ENCODE data around the gene GPC6.

GPC6 gene

DNA sequence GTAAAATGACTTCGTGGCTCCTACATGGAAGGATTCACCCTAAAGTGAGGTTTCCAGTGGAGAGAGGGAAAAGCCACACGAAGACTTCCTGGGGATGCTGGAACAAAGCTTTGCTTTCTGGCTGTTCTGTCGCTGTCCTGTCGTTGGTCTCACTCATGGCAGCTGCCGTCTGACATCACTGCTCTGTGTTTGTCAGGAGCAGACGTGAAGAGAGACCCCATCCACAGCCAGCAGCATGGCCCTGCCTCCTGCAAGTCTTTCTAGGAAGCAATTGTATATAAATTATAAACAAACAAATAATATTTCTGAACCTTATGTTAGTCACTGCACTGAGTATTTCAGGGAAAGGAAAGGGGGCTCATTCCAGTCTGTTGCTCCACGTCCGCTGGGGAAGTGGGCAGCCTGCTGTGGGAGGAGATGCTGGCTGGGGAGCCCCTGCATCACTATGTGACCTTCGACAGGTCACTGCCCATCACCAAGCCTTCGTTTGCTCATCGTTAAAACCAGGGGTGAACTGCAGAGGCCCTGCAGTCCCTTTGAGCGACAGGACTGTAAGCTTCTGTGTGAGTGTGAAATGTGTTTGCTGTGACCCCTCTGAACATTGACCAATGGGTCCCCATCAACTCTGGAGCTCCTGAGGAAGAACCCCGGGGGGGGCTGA lies 1101.9 kb downstream of the GPC6 start:
- DNase-seq (ENCODE audit: low read depth): no peak
- TF ChIP-seq, protein P1, sequence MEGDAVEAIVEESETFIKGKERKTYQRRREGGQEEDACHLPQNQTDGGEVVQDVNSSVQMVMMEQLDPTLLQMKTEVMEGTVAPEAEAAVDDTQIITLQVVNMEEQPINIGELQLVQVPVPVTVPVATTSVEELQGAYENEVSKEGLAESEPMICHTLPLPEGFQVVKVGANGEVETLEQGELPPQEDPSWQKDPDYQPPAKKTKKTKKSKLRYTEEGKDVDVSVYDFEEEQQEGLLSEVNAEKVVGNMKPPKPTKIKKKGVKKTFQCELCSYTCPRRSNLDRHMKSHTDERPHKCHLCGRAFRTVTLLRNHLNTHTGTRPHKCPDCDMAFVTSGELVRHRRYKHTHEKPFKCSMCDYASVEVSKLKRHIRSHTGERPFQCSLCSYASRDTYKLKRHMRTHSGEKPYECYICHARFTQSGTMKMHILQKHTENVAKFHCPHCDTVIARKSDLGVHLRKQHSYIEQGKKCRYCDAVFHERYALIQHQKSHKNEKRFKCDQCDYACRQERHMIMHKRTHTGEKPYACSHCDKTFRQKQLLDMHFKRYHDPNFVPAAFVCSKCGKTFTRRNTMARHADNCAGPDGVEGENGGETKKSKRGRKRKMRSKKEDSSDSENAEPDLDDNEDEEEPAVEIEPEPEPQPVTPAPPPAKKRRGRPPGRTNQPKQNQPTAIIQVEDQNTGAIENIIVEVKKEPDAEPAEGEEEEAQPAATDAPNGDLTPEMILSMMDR (IDR thresholded peaks at IDR 0.05; ENCODE audit: low read length, missing control alignments): no peak
- H3K4me3 ChIP-seq (replicated peaks; ENCODE audit: low read depth, low read length): no peak overlapping the region

DNA sequence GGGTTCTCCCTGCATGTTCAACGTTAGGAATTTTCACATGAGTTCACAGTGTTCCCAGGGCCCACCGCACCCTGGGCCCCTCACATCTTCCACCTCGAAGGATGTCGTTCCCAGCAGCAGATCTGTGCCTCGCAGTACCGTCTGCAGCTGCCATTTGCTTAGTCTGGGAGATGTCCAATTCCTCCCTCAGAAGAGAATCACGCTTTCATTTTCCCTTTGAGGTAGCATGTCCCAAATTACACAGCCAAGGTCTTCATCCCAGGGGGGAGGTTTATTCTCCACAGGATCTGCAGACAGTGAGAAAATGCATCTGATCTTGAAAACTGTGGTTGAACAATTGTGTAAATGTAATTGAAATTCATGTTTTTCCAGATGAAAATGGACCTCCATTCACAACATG lies 1102.7 kb downstream of the GPC6 start:
- DNase-seq (ENCODE audit: low read depth): peak; percentile 73
- TF ChIP-seq, protein P1 (IDR thresholded peaks at IDR 0.05; ENCODE audit: low read length, missing control alignments): no peak
- peak overlapping the region; percentile 27 for H3K4me3 ChIP-seq (replicated peaks; ENCODE audit: low read depth, low read length)

DNA sequence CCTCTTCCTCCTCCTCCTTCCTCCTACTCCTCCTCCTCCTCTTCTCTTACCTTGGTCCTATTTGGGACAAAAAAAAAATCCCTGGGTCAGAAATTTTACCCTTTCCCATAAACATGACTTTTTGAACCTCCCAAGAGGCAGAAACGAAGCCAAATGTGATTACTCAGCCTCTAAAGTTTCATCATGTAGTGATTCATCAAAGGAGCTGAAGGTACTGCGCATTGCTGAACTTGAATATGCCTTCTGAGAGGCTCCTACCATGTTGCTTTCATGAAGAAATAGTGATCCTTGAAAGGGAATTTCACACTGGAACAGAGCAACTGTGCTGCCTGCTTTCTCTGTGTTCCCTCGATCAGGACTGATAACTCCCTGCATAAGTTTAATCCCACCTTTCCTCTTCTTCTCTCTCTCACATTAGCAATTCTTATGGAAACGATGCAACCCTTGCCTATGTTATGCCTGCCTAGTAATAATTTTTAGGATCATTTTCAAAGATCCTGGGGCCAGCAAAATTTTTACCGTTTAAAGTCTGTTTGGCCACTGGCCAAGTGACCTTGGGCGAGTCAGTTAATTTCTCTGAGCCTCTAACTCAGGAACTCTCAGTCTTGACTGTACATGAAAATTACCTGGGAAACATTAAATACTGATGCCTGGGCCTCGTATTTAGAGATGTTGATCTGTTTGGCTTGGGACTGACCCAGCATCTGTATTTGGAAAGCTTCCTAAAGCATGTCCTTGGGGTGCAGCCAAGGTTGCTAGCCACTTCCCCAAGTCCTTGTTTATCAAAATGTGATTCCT lies 1103.3 kb downstream of the GPC6 start:
- peak; percentile 97 for DNase-seq (ENCODE audit: low read depth)
- H3K4me3 ChIP-seq (replicated peaks; ENCODE audit: low read depth, low read length): no peak overlapping the region
- TF ChIP-seq, protein P1 (IDR thresholded peaks at IDR 0.05; ENCODE audit: low read length, missing control alignments): no peak

DNA sequence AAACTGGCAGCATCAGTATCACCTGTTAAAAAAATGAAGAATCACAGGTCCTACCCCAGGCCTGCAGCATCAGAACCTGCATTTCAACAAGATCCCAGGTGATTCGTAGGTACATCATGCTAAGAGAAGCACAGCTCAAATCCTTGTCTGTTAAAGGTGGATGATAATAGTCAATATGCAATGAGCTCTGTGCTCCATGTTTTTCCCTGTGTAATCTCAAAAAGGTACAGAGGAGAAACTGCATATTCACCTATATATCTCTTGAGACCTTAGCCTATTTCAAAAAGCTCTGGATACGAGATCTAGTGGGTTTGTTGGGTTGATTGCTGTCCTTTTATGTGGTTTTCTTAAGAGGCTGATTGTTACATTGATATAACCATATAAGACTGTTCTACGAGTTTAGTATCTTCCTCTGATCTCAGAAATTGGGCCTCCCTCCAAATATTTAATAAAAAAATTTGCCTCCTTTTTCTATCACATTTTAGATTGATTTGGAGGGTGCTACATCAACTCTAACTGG lies 1104.0 kb downstream of the GPC6 start:
- no peak overlapping the region for H3K4me3 ChIP-seq (replicated peaks; ENCODE audit: low read depth, low read length)
- no peak for DNase-seq (ENCODE audit: low read depth)
- TF ChIP-seq, protein P1 (IDR thresholded peaks at IDR 0.05; ENCODE audit: low read length, missing control alignments): no peak

DNA sequence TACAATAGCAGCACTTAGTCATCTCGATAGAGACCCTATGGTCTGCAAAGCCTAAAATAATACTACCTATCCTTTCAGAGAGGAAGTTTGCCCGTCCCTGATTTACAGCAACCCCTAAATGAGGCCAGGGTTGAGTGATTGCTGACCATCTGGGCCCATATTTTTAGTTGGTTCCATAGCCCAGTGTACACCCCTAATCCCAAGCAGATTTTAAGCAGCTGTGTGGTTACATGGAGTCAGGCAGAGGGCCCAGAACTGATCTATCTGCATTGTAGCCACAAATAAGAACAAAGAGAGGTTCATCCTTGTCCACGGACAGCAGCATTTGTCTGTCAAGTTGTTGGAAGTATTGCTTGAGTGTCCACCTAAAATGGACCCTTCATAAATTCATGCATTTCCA lies 1104.7 kb downstream of the GPC6 start:
- DNase-seq (ENCODE audit: low read depth): no peak
- TF ChIP-seq, protein P1 (IDR thresholded peaks at IDR 0.05; ENCODE audit: low read length, missing control alignments): no peak
- no peak overlapping the region for H3K4me3 ChIP-seq (replicated peaks; ENCODE audit: low read depth, low read length)

DNA sequence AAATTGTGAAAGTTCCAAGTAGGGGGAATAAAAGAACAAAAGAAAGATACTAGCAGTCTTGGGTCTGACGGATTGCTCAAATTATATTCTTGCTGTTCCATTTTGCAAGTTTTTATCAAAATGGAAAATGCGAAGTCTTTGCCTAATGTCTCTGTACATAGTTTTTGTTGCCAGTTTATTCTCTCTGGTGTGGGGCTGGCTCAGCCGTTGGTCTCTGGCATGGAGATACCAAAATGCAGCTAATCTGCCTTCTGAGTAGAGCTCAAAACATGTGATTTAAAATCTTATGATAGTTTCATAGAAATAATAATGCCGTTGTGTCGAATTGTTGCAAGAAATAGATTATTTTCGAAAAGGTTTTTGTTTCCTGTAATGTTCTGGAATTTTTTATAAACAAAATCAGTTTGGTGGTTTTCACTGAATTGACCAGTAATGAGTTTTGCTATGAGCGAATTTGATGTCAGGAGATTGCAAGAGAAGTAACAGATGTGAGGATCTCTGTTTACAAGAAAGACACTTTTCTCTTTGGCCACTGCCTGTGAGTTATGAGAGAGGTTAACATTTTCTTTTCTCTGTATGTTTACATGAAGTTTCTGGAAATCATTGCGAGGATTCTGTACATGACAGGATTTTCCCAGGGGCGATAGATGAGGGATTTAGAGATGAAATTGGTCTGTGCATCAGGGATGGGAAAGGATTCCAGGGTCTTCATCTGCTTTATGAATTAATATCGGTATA lies 1105.9 kb downstream of the GPC6 start:
- TF ChIP-seq, protein P1 (IDR thresholded peaks at IDR 0.05; ENCODE audit: low read length, missing control alignments): no peak
- no peak for DNase-seq (ENCODE audit: low read depth)
- no peak overlapping the region for H3K4me3 ChIP-seq (replicated peaks; ENCODE audit: low read depth, low read length)
